Right ventricle myocardium inferior (tissue), 1 donor: Measurements from ENCODE around the gene CTNNA1. TPM values are rescaled to one million over a fixed set of nuclear protein-coding genes. Genes with fewer than 3 reads are reported as not detected.
"Not testable (repeated sequence)": the region's sequence is repeated elsewhere in the genome, so short reads cannot be mapped to it uniquely, and the experiment has no call there.

ENCODE experiments used
- ATAC-seq: fragments of 200-7000 bp; cut with Tn5 transposase; one replicate; pipeline ENCODE4 v1.9.1; 2020; ENCODE audit warnings: mild to moderate bottlenecking, moderate library complexity
- DNase-seq: peaks from one replicate; pipeline ENCODE4 v3.0.0; 2021; ENCODE audit errors: missing footprints
- intact Hi-C: fragments of 100-400 bp; cut with DNase I; formaldehyde crosslinking; loops from one replicate; pipeline ENCODE4 v1.11.0; 2022
- long read RNA-seq: library from polyadenylated mRNA; unstranded; transcript quantifications from one replicate; pipeline ENCODE4 v2.0.0, GENCODE V29; 2021
- total RNA-seq: library from RNA; stranded (reverse); fragmentation: NEBNext Ultra II Directional; extraction: Animal tissue kit (Norgen Biotek cat#: 25700); gene quantifications from one replicate; pipeline ENCODE4 v1.2.1, GENCODE V29; 2021
- donor health status: DM: no; HTN: yes; CAD: no; lungs with severe emphysema.

The CTNNA1 gene
- total RNA-seq, result 322 TPM
- long read RNA-seq, transcript CTNNA1-201 (18 exons, 3,756 nt), result major isoform, 210 of 264 reads
- long read RNA-seq, partial matches to known transcripts, result 44 of 264 reads
- long read RNA-seq, other reads (novel, unspliced or antisense), result 10 of 264 reads

- ATAC-seq (peak; percentile 78), DNase-seq (peak; percentile 90)
- intact Hi-C loops, result loop anchor here (1.0 to 5.0 kb wide), 2 partner anchors 86 to 176 kb away; no protein-coding TSS in a partner anchor
These were observed at the start of gene CTNNA1 for GRCh38 chr5:138752951-138753793. CTNNA1 (plus strand) TSS chr5:138753425; CDS start chr5:138781925, 28,500 bp downstream.

- ATAC-seq, DNase-seq, intact Hi-C loops: not testable (repeated sequence)
These were observed 49.4 kb upstream of the CTNNA1 start for GRCh38 chr5:138703777-138704176.

GRCh38 chr5:138705007-138705406 lies 48.2 kb upstream of the CTNNA1 start:
- DNase-seq (no peak), ATAC-seq (no peak)
- intact Hi-C loops, result no loop called here

GRCh38 chr5:138705567-138705966 lies 47.7 kb upstream of the CTNNA1 start:
- no peak for ATAC-seq
- intact Hi-C loops, result no loop called here
- DNase-seq, result no peak

- no peak for DNase-seq
- ATAC-seq, result peak; percentile 92
- intact Hi-C loops, result no loop called here
These were observed 46.4 kb upstream of the CTNNA1 start for GRCh38 chr5:138706655-138707480.

- intact Hi-C loops, result no loop called here
- DNase-seq, result no peak
- ATAC-seq, result no peak
These were observed 44.4 kb upstream of the CTNNA1 start for GRCh38 chr5:138708791-138709190.

- DNase-seq (no peak), ATAC-seq (no peak)
- intact Hi-C loops, result no loop called here
These were observed 44.0 kb upstream of the CTNNA1 start for GRCh38 chr5:138709202-138709601.

- intact Hi-C loops, result no loop called here
- ATAC-seq (no peak), DNase-seq (no peak)
These were observed 42.1 kb upstream of the CTNNA1 start for GRCh38 chr5:138711087-138711486.

- ATAC-seq (no peak), DNase-seq (no peak)
- intact Hi-C loops, result no loop called here
These were observed 41.4 kb upstream of the CTNNA1 start for GRCh38 chr5:138711811-138712210.

GRCh38 chr5:138712324-138712723 lies 40.9 kb upstream of the CTNNA1 start:
- intact Hi-C loops, result no loop called here
- DNase-seq, result no peak
- no peak for ATAC-seq

GRCh38 chr5:138712791-138713190 lies 40.4 kb upstream of the CTNNA1 start:
- intact Hi-C loops, result no loop called here
- ATAC-seq, result no peak

GRCh38 chr5:138713247-138713646 lies 40.0 kb upstream of the CTNNA1 start:
- ATAC-seq, result no peak
- no peak for DNase-seq
- intact Hi-C loops, result no loop called here

More at GRCh38 chr5:138712791-138713190, 40.4 kb upstream of the CTNNA1 start:
- DNase-seq, result no peak

- DNase-seq (no peak), ATAC-seq (no peak)
- intact Hi-C loops, result no loop called here
These were observed 38.5 kb upstream of the CTNNA1 start for GRCh38 chr5:138714694-138715093.

- ATAC-seq, DNase-seq, intact Hi-C loops: not testable (repeated sequence)
These were observed 37.2 kb upstream of the CTNNA1 start for GRCh38 chr5:138715931-138716432.

GRCh38 chr5:138716456-138716924 lies 36.7 kb upstream of the CTNNA1 start:
- intact Hi-C loops, result no loop called here
- DNase-seq (no peak), ATAC-seq (no peak)

- DNase-seq (no peak), ATAC-seq (no peak)
These were observed 35.8 kb upstream of the CTNNA1 start for GRCh38 chr5:138717399-138717798.

GRCh38 chr5:138719811-138720210 lies 33.4 kb upstream of the CTNNA1 start:
- DNase-seq, result no peak
- intact Hi-C loops, result no loop called here
- ATAC-seq, result no peak

More at GRCh38 chr5:138717399-138717798, 35.8 kb upstream of the CTNNA1 start:
- intact Hi-C loops, result no loop called here

GRCh38 chr5:138720840-138721239 lies 32.4 kb upstream of the CTNNA1 start:
- DNase-seq (no peak), ATAC-seq (no peak)
- intact Hi-C loops, result no loop called here

- ATAC-seq, result no peak
- DNase-seq, result no peak
- intact Hi-C loops, result no loop called here
These were observed 31.2 kb upstream of the CTNNA1 start for GRCh38 chr5:138721979-138722378.
